Tibial nerve (tissue), 4 donors: Measurements from ENCODE around the gene TYMP. TPM values are rescaled to one million over a fixed set of nuclear protein-coding genes. Genes with fewer than 3 reads are reported as not detected.

Experiments used
- DNase-seq, 2 donors: peaks; one replicate each; pipeline ENCODE4 v3.0.0-alpha.2; 2019; ENCODE audit warnings: low spot score in 2 of 2
- H3K27ac ChIP-seq, 4 donors: fragments of 200-600 bp; sonication (generic) in 3 of 4; one replicate each; pipeline ENCODE4 v1.5.1; 2017 to 2019; ENCODE audit warnings: mild to moderate bottlenecking in 1 of 4
- H3K27me3 ChIP-seq, 2 donors: fragments of 200-600 bp; sonication (generic) in 1 of 2; one replicate each; pipeline versions ENCODE4 v1.5.1 to v1.6.0; 2017 to 2019
- H3K36me3 ChIP-seq, 3 donors: fragments of 200-600 bp; sonication (generic); one replicate each; pipeline ENCODE4 v1.5.1; 2018 to 2019
- H3K4me1 ChIP-seq, 4 donors: fragments of 200-600 bp; sonication (generic) in 3 of 4; one replicate each; pipeline ENCODE4 v1.5.1; 2017 to 2019
- H3K4me3 ChIP-seq, 4 donors: fragments of 200-600 bp; sonication (generic) in 3 of 4; one replicate each; pipeline ENCODE4 v1.5.1; 2017 to 2019; ENCODE audit warnings: mild to moderate bottlenecking in 1 of 4, moderate library complexity in 1 of 4
- H3K9me3 ChIP-seq, 4 donors: fragments of 200-600 bp; sonication (generic) in 3 of 4; one replicate each; pipeline ENCODE4 v1.5.1; 2017 to 2019
- CTCF ChIP-seq, 5 experiments: fragments of 200-600 bp in 3 of 5; fragments of 450-650 bp in 2 of 5; sonication (generic) in 3 of 5; IDR thresholded peaks; one replicate each; pipeline ENCODE4 v1.5.1; 2016 to 2019; ENCODE audit warnings: antibody characterized with exemption in 5 of 5, mild to moderate bottlenecking in 3 of 5, moderate library complexity in 2 of 5
- EP300 ChIP-seq, 2 donors: sonication (generic); formaldehyde crosslinking; IDR thresholded peaks; one replicate each; pipeline ENCODE4 v1.6.1; 2017; ENCODE audit warnings: antibody characterized with exemption in 2 of 2, mild to moderate bottlenecking in 1 of 2
- POLR2A ChIP-seq, 2 donors: fragments of 450-650 bp; IDR thresholded peaks; one replicate each; pipeline ENCODE4 v1.6.1; 2017; ENCODE audit warnings: antibody characterized with exemption in 2 of 2, mild to moderate bottlenecking in 2 of 2, moderate library complexity in 2 of 2
- WGBS, 2 donors: methylation state at CpG; one replicate each; pipeline ENCODE4 v1.1.5; 2018; 5-methylcytosine and 5-hydroxymethylcytosine counted together
- total RNA-seq, 4 donors: library from RNA; depleted of rRNA; stranded (reverse); fragments of >200 nt; gene quantifications; one replicate each; pipeline ENCODE4 v1.1.0, GENCODE V29; 2016

The TYMP gene
- total RNA-seq, 4 donors from 2014 or later: 33.1 to 239 (median 60.3) TPM

DNA sequence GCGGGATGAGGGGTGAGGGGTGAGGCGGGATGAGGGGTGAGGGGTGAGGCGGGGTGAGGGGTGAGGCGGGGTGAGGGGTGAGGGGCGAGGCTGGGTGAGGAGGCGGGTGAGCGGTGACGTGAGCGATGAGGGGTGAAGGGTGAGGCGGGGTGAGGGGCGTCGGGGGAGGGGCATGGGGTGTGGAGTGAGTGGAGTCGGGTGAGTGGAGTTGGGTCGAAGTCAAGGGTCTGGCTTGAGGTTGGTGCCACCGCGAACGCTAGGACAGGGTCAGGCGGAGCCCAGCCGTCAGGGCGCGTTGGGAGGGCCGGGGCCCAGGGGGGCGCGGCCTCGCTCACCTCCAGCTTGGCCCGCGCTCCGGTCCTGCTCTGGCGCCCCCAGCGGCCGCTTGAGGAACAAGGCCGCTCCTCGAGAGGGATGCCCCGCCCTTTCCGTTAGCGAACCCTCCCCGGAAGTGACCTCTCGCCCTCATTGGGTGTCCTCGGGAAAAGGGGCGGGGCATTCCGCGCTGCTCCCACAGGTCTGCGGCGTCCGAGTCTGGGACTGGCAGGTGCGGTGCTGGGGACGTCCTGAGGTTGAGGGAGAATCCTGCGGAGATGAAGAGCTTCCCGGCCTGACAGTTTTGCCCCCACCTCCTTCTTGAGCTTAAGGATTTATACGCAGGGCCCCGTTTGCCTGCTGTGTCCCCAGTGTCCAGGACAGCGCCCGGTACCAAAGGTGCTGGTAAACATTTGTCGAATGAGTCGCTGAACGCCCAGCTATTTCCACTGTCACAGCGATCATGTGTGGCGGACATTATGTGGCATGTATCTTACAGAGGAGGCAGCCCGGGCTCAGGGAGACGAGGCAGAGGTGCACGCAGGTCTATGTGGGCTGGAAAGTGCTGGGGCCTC, 33.0 kb upstream of the TYMP start, which contains the start of gene SYCE3:
Gene SYCE3 (minus strand): TSS at position 397 of the 890 bp plus-strand sequence. CDS start 6,514 bp downstream, outside the sequence.
- H3K36me3 ChIP-seq: peaks cover 0 to under 1% (median 0%) of the 10 kb centered on the region in 3 donors
- H3K4me1 ChIP-seq: peaks cover 0 to 16% (median 6%) of the 10 kb centered on the region in 4 donors
- peak within 1 kb of the TSS; percentile 32 to 67 (median 44) for H3K4me3 ChIP-seq
- 5 to 8% methylated on average over 31 to 57 of the region's 61 CpGs for WGBS, 2 donors
- peak; percentile 95 to 99 (median 97) for TF ChIP-seq CTCF (IDR thresholded peaks at IDR 0.05)
- TF ChIP-seq EP300 (IDR thresholded peaks at IDR 0.05): peak; percentile 72 to 77
- peak; percentile 22 to 54 for TF ChIP-seq POLR2A (IDR thresholded peaks at IDR 0.05)
- no peaks in the 10 kb centered on the region for H3K9me3 ChIP-seq
- H3K27ac ChIP-seq: peak within 1 kb of the TSS in 3 of 4 donors; percentile 15 to 78 (median 74)
- no peaks in the 10 kb centered on the region for H3K27me3 ChIP-seq
- DNase-seq: peak; percentile 93 to 96

- Histone ChIP-seq H3K4me3 (no peak overlapping the region), H3K9me3 (no peaks in the 10 kb centered on the region), H3K36me3 (no peaks in the 10 kb centered on the region), H3K4me1 (peaks cover 0 to 16% (median 6%) of the 10 kb centered on the region in 4 donors), H3K27ac (no peak overlapping the region), H3K27me3 (no peaks in the 10 kb centered on the region)
- 63 to 71% methylated on average over 23 to 26 of the region's 34 CpGs for whole genome bisulfite sequencing, 2 donors
- DNase-seq: no peak
- TF ChIP-seq POLR2A (IDR thresholded peaks at IDR 0.05): no peak
- TF ChIP-seq CTCF (IDR thresholded peaks at IDR 0.05): no peak
- no peak for TF ChIP-seq EP300 (IDR thresholded peaks at IDR 0.05)
Measured at GRCh38 chr22:50561401-50562358, 31.9 kb upstream of the TYMP start.

DNA sequence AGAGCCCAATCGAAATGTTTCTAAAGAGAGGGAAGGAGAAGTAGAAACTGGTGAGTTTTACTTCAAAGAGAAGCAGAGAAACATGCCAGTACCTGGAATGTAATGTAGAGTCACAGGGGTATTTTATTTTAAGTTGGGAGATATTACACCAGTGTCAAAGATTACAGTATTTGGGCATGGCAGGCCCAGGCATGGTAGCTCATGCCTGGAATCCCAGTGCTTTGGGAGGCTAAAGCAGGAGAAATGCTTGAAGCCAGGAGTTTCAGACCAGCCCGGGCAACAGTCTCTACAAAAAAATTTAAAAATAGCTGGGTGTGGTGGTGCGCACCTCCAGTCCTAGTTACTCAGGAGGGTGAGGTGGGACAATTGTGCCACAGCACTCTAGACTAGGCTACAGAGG, 30.2 kb upstream of the TYMP start:
- Histone ChIP-seq H3K27ac (no peak overlapping the region), H3K4me1 (peaks cover 0 to 16% (median 6%) of the 10 kb centered on the region in 4 donors), H3K4me3 (no peak overlapping the region), H3K36me3 (no peaks in the 10 kb centered on the region), H3K27me3 (no peaks in the 10 kb centered on the region), H3K9me3 (no peaks in the 10 kb centered on the region)
- DNase-seq: no peak
- WGBS, 2 donors: 82 to 88% methylated on average over 3 of the region's 3 CpGs
- TF ChIP-seq CTCF (IDR thresholded peaks at IDR 0.05): no peak
- TF ChIP-seq POLR2A (IDR thresholded peaks at IDR 0.05): no peak
- no peak for TF ChIP-seq EP300 (IDR thresholded peaks at IDR 0.05)

DNA sequence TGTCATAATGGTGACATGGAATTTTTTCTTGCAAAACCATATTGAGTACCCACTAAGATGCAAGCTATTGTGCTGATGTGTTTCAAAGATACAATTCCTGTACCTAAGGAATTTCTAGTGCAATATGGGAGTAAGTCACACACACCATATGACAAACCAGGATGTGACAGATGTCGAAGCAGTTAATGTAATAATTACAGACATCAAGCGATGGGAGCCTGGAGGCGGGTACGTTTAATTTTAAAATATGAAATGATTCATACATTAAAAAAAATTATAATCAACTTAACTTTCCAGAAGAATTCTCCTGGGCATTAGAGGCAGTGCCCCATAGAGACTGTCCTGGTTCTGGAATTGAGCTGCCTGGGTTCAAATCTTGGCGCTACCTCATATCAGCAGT, 26.9 kb upstream of the TYMP start:
- TF ChIP-seq POLR2A (IDR thresholded peaks at IDR 0.05) (no peak), EP300 (IDR thresholded peaks at IDR 0.05) (no peak), CTCF (IDR thresholded peaks at IDR 0.05) (no peak)
- H3K27ac ChIP-seq: no peak overlapping the region
- no peaks in the 10 kb centered on the region for H3K36me3 ChIP-seq
- DNase-seq: no peak
- H3K9me3 ChIP-seq: no peaks in the 10 kb centered on the region
- no peak overlapping the region for H3K4me3 ChIP-seq
- no peaks in the 10 kb centered on the region for H3K27me3 ChIP-seq
- H3K4me1 ChIP-seq: no peaks in the 10 kb centered on the region
- WGBS, 2 donors: 84 to 86% methylated on average over 5 of the region's 5 CpGs
